SK-N-SH (cell line): Measurements from ENCODE around the gene KCNT1. TPM values are rescaled to one million over a fixed set of nuclear protein-coding genes. Genes with fewer than 3 reads are reported as not detected.

Experiments
- CTCF ChIA-PET: fragments of 300-600, 350-600 bp; formaldehyde crosslinking; extraction: SDS; loops from one replicate; lab custom pipeline; 2021; lab: Yijun Ruan, JAX
- POLR2A ChIA-PET: fragments of 350-600 bp; sonication (Branson Sonifier 250); formaldehyde crosslinking; extraction: SDS; loops from one replicate; lab custom pipeline; 2020; ENCODE audit warnings: antibody characterized with exemption, inconsistent platforms; lab: Yijun Ruan, JAX
- DNase-seq: peaks from one replicate; pipeline ENCODE4 v3.0.0; 2012
- H2AFZ ChIP-seq: fragments of 200-600 bp; sonication (generic); 2 replicates; pipeline ENCODE4 v1.8.1; 2016; ENCODE audit warnings: antibody characterized with exemption, mild to moderate bottlenecking, low read depth
- H3F3A ChIP-seq: fragments of 200-600 bp; sonication (generic); replicated peaks from 2 replicates; pipeline ENCODE3; 2016; ENCODE audit warnings: antibody characterized with exemption, mild to moderate bottlenecking; ENCODE audit not compliant: insufficient read depth
- H3K27ac ChIP-seq, 2 experiments: fragments of 200-500 bp in 1 of 2; fragments of 200-600 bp in 1 of 2; sonication (Bioruptor generic) in 1 of 2; sonication (generic), shearing (Covaris generic) in 1 of 2; 2 replicates each; pipeline versions ENCODE4 v1.5.1 to v1.6.1; 2014 to 2016; ENCODE audit warnings: low read depth in 2 of 2, inconsistent platforms in 1 of 2, low read length in 1 of 2, mild to moderate bottlenecking in 1 of 2, mixed read lengths in 1 of 2
- H3K27me3 ChIP-seq: fragments of 200-600 bp; sonication (generic), shearing (Covaris generic); 2 replicates; pipeline ENCODE4 v1.6.1; 2016; ENCODE audit warnings: mixed run types; ENCODE audit not compliant: insufficient read depth
- H3K36me3 ChIP-seq, 2 experiments: fragments of 200-500 bp in 1 of 2; fragments of 200-600 bp in 1 of 2; sonication (Bioruptor generic) in 1 of 2; sonication (generic) in 1 of 2; replicated peaks in 1 of 2; 2 replicates each; pipeline versions ENCODE3 to v1.5.1; 2014 to 2016; ENCODE audit warnings: low read length in 1 of 2, mild to moderate bottlenecking in 1 of 2; ENCODE audit not compliant: insufficient read depth in 2 of 2, control insufficient read depth in 1 of 2
- H3K4me1 ChIP-seq, 2 experiments: fragments of 200-500 bp in 1 of 2; fragments of 200-600 bp in 1 of 2; sonication (Bioruptor generic) in 1 of 2; sonication (generic), shearing (Covaris generic) in 1 of 2; 2 replicates each; pipeline versions ENCODE4 v1.5.1 to v1.6.1; 2014 to 2016; ENCODE audit warnings: low read depth in 1 of 2, low read length in 1 of 2, mixed run types in 1 of 2; ENCODE audit not compliant: insufficient read depth in 2 of 2, control insufficient read depth in 1 of 2
- H3K4me2 ChIP-seq: fragments of 200-600 bp; sonication (generic), shearing (Covaris generic); 2 replicates; pipeline ENCODE4 v1.6.1; 2017; ENCODE audit warnings: mixed run types
- H3K4me3 ChIP-seq, 2 experiments: fragments of 200-500 bp in 1 of 2; fragments of 200-600 bp in 1 of 2; sonication (Bioruptor generic) in 1 of 2; sonication (generic), shearing (Covaris generic) in 1 of 2; 2 replicates each; pipeline versions ENCODE4 v1.5.1 to v1.8.1; 2014 to 2016; ENCODE audit warnings: low read depth in 2 of 2, inconsistent platforms in 1 of 2, low read length in 1 of 2, mild to moderate bottlenecking in 1 of 2, mixed read lengths in 1 of 2, moderate library complexity in 1 of 2
- H3K79me2 ChIP-seq: fragments of 200-600 bp; sonication (generic); 2 replicates; pipeline ENCODE4 v1.8.1; 2017; ENCODE audit warnings: mild to moderate bottlenecking; ENCODE audit not compliant: insufficient read depth
- H3K9ac ChIP-seq: fragments of 200-600 bp; sonication (generic); 2 replicates; pipeline ENCODE4 v1.6.1; 2017; ENCODE audit warnings: mixed run types
- H3K9me2 ChIP-seq: fragments of 200-600 bp; sonication (generic); 2 replicates; pipeline ENCODE4 v1.6.1; 2017; ENCODE audit warnings: mixed run types
- H3K9me3 ChIP-seq: fragments of 200-600 bp; sonication (generic); 2 replicates; pipeline ENCODE4 v1.6.1; 2017; ENCODE audit warnings: mixed run types, mild to moderate bottlenecking, moderate library complexity
- H4K20me1 ChIP-seq: fragments of 200-600 bp; sonication (generic); 2 replicates; pipeline ENCODE4 v1.6.1; 2017; ENCODE audit warnings: mild to moderate bottlenecking, mixed run types; ENCODE audit not compliant: insufficient read depth
- EZH2phosphoT487 ChIP-seq: fragments of 200-600 bp; sonication (generic); IDR thresholded peaks from 2 replicates; pipeline ENCODE4 v1.6.1; 2017; ENCODE audit warnings: low read depth, mixed run types, mild to moderate bottlenecking, antibody characterized with exemption, moderate library complexity, borderline replicate concordance
- FOSL2 ChIP-seq: IDR thresholded peaks from 2 replicates; pipeline ENCODE4 v1.4.0; 2012; ENCODE audit warnings: low read depth, mild to moderate bottlenecking, moderate library complexity, borderline replicate concordance
- FOXJ3 ChIP-seq: sonication (generic); formaldehyde crosslinking; IDR thresholded peaks from 2 replicates; pipeline ENCODE4 v1.5.1; 2020; ENCODE audit warnings: mild to moderate bottlenecking, missing genetic modification reagents
- FOXM1 ChIP-seq: IDR thresholded peaks from 2 replicates; pipeline ENCODE4 v1.4.0; 2012; ENCODE audit warnings: low read depth, mild to moderate bottlenecking
- GABPA ChIP-seq: IDR thresholded peaks from 2 replicates; pipeline ENCODE4 v1.4.0; 2012; ENCODE audit warnings: low read depth, mild to moderate bottlenecking
- GATA2 ChIP-seq: sonication (generic); formaldehyde crosslinking; IDR thresholded peaks from 2 replicates; pipeline ENCODE4 v1.5.0; 2020; ENCODE audit warnings: mild to moderate bottlenecking, missing genetic modification reagents
- JUND ChIP-seq: IDR thresholded peaks from 2 replicates; pipeline ENCODE4 v1.4.0; 2012
- MEF2A ChIP-seq: IDR thresholded peaks from 2 replicates; pipeline ENCODE4 v1.4.0; 2012; ENCODE audit warnings: low read depth, borderline replicate concordance
- NFIC ChIP-seq: IDR thresholded peaks from 2 replicates; pipeline ENCODE4 v1.4.0; 2012; ENCODE audit warnings: borderline replicate concordance
- RAD21 ChIP-seq: IDR thresholded peaks from 2 replicates; pipeline ENCODE4 v1.6.1; 2012; ENCODE audit warnings: mild to moderate bottlenecking, low read length
- RXRA ChIP-seq: IDR thresholded peaks from 2 replicates; pipeline ENCODE4 v1.4.0; 2012; ENCODE audit warnings: low read depth, mild to moderate bottlenecking, borderline replicate concordance
- SMC3 ChIP-seq: IDR thresholded peaks from 2 replicates; pipeline ENCODE4 v1.6.1; 2012; ENCODE audit warnings: low read depth, low read length, improper control_type of control experiment
- TAF1 ChIP-seq: IDR thresholded peaks from 2 replicates; pipeline ENCODE4 v1.6.1; 2012; ENCODE audit warnings: low read depth, mild to moderate bottlenecking, low read length, moderate library complexity, borderline replicate concordance
- YY1 ChIP-seq: IDR thresholded peaks from 2 replicates; pipeline ENCODE4 v1.4.0; 2012; ENCODE audit warnings: low read depth, mild to moderate bottlenecking
- WGBS: methylation state at CpG from one replicate; pipeline ENCODE4 v1.1.6; 2017; ENCODE audit warnings: low lambda C conversion rate; 5-methylcytosine and 5-hydroxymethylcytosine counted together
- polyA plus RNA-seq, 3 experiments: library from polyadenylated mRNA; depleted of rRNA; stranded (reverse); fragments of >200 nt; gene quantifications; 2 replicates each; pipeline ENCODE4 v1.2.3, GENCODE V29; 2012
- TF ChIP-seq, protein P1 (sequence below): fragments of 150-350 bp; IDR thresholded peaks from 2 replicates; pipeline ENCODE4 v1.6.1; 2017; ENCODE audit warnings: antibody characterized with exemption, low read length, low read depth, borderline replicate concordance
- TF ChIP-seq, protein P2 (sequence below): fragments of 150-350 bp; IDR thresholded peaks from 2 replicates; pipeline ENCODE4 v1.6.1; 2016; ENCODE audit warnings: mild to moderate bottlenecking, low read depth, low read length
- TF ChIP-seq, protein P3 (sequence below): IDR thresholded peaks from 2 replicates; pipeline ENCODE4 v1.4.0; 2012; ENCODE audit warnings: low read depth
- TF ChIP-seq, protein P4 (sequence below): fragments of 200-600 bp; sonication (generic); IDR thresholded peaks from 2 replicates; pipeline ENCODE4 v1.6.1; 2017; ENCODE audit warnings: antibody characterized with exemption, mild to moderate bottlenecking, moderate library complexity

KCNT1 gene
- polyA plus RNA-seq, 1 of the 3 experiments (the other 2 are of a cell fraction): 0.08 TPM

DNA sequence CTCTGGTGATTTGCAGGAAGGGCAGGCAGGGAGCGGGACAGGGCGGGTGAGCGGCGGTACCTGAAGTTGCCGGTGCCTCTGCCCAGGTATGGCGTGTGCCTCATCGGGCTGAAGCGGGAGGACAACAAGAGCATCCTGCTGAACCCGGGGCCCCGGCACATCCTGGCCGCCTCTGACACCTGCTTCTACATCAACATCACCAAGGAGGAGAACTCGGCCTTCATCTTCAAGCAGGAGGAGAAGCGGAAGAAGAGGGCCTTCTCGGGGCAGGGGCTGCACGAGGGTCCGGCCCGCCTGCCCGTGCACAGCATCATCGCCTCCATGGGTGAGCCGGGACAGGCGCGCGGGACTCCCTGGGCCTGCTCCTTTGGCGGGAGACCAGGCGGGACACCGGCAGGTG, 68.8 kb downstream of the KCNT1 start:
- H3K36me3 ChIP-seq: no peaks in the 10 kb centered on the region
- H3K4me3 ChIP-seq: no peak overlapping the region
- no peaks in the 10 kb centered on the region for H3K9me3 ChIP-seq
- no peaks in the 10 kb centered on the region for H3K4me1 ChIP-seq
- H3K79me2 ChIP-seq: no peaks in the 10 kb centered on the region
- no peak overlapping the region for H3K4me2 ChIP-seq
- H3F3A ChIP-seq: no peaks in the 10 kb centered on the region
- CTCF ChIA-PET: no interaction called here
- no peak overlapping the region for H2AFZ ChIP-seq
- no peaks in the 10 kb centered on the region for H4K20me1 ChIP-seq
- WGBS: 95% methylated on average over 10 of the region's 26 CpGs
- no peak overlapping the region for H3K9ac ChIP-seq
- no peak overlapping the region for H3K27ac ChIP-seq
- no peaks in the 10 kb centered on the region for H3K27me3 ChIP-seq
- TF ChIP-seq SMC3: no peak
- no peak for TF ChIP-seq FOXJ3 (CRISPR knock-in tag)
- POLR2A ChIA-PET: no interaction called here
- no peaks in the 10 kb centered on the region for H3K9me2 ChIP-seq
- DNase-seq: no peak

DNA sequence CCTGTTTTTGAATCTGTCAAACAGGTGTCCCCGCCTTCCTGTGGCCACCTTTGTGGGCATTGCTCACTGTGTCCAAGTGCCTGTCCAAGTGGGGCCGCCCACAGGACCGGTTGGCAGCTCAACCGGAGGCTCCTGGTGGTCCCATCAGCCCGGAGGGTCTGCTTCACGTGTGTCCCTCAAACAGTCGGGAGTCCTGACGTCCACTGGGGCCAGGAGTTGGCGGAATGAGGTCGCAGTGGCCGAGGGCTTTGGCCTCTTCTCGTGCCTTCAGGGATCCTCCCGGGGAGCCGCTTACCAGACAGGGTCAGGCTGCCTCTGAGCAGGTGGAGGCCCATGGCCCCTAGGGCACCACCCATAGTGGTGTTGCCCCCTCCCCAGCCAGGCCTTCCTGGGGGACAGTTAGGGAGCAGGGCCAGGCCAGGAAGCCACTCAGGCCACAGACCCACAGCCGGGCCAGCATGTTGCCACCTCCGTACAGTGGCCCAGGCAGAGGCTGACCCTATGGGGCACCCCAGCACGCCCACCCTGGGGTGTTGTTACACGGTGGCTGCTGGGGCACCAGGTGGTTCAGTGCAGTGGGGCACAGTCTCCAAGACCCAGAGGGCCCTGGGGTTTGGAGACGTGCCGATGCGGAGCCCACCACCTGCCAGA, 69.5 kb downstream of the KCNT1 start:
- Histone ChIP-seq H3K27me3 (no peaks in the 10 kb centered on the region), H4K20me1 (no peaks in the 10 kb centered on the region), H3K4me2 (no peak overlapping the region), H2AFZ (no peak overlapping the region), H3K4me3 (no peak overlapping the region), H3K9me3 (no peaks in the 10 kb centered on the region), H3K9me2 (no peaks in the 10 kb centered on the region), H3K79me2 (no peaks in the 10 kb centered on the region), H3K4me1 (no peaks in the 10 kb centered on the region), H3F3A (no peaks in the 10 kb centered on the region), H3K27ac (no peak overlapping the region), H3K36me3 (no peaks in the 10 kb centered on the region), H3K9ac (no peak overlapping the region)
- 52% methylated on average over 10 of the region's 21 CpGs for WGBS
- ChIA-PET POLR2A (no interaction called here), CTCF (no interaction called here)
- DNase-seq: no peak
- no peak for TF ChIP-seq RXRA
- TF ChIP-seq JUND: no peak
- TF ChIP-seq, protein P1, sequence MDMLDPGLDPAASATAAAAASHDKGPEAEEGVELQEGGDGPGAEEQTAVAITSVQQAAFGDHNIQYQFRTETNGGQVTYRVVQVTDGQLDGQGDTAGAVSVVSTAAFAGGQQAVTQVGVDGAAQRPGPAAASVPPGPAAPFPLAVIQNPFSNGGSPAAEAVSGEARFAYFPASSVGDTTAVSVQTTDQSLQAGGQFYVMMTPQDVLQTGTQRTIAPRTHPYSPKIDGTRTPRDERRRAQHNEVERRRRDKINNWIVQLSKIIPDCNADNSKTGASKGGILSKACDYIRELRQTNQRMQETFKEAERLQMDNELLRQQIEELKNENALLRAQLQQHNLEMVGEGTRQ: no peak
- no peak for TF ChIP-seq YY1
- no peak for TF ChIP-seq NFIC
- no peak for TF ChIP-seq FOXM1
- no peak for TF ChIP-seq GABPA
- no peak for TF ChIP-seq MEF2A
- no peak for TF ChIP-seq FOXJ3 (CRISPR knock-in tag)
- TF ChIP-seq TAF1: no peak
- TF ChIP-seq, protein P2, sequence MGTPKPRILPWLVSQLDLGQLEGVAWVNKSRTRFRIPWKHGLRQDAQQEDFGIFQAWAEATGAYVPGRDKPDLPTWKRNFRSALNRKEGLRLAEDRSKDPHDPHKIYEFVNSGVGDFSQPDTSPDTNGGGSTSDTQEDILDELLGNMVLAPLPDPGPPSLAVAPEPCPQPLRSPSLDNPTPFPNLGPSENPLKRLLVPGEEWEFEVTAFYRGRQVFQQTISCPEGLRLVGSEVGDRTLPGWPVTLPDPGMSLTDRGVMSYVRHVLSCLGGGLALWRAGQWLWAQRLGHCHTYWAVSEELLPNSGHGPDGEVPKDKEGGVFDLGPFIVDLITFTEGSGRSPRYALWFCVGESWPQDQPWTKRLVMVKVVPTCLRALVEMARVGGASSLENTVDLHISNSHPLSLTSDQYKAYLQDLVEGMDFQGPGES: no peak
- TF ChIP-seq EZH2phosphoT487: no peak
- TF ChIP-seq, protein P3, sequence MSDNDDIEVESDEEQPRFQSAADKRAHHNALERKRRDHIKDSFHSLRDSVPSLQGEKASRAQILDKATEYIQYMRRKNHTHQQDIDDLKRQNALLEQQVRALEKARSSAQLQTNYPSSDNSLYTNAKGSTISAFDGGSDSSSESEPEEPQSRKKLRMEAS: no peak
- no peak for TF ChIP-seq RAD21
- TF ChIP-seq GATA2 (CRISPR knock-in tag): no peak
- no peak for TF ChIP-seq SMC3
- TF ChIP-seq, protein P4, sequence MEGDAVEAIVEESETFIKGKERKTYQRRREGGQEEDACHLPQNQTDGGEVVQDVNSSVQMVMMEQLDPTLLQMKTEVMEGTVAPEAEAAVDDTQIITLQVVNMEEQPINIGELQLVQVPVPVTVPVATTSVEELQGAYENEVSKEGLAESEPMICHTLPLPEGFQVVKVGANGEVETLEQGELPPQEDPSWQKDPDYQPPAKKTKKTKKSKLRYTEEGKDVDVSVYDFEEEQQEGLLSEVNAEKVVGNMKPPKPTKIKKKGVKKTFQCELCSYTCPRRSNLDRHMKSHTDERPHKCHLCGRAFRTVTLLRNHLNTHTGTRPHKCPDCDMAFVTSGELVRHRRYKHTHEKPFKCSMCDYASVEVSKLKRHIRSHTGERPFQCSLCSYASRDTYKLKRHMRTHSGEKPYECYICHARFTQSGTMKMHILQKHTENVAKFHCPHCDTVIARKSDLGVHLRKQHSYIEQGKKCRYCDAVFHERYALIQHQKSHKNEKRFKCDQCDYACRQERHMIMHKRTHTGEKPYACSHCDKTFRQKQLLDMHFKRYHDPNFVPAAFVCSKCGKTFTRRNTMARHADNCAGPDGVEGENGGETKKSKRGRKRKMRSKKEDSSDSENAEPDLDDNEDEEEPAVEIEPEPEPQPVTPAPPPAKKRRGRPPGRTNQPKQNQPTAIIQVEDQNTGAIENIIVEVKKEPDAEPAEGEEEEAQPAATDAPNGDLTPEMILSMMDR: no peak
- no peak for TF ChIP-seq FOSL2
